ENCODE data around the gene KAT2A.
"Not testable (repeated sequence)": the region's sequence is repeated elsewhere in the genome, so short reads cannot be mapped to it uniquely, and the experiment has no call there.

The KAT2A gene

DNA sequence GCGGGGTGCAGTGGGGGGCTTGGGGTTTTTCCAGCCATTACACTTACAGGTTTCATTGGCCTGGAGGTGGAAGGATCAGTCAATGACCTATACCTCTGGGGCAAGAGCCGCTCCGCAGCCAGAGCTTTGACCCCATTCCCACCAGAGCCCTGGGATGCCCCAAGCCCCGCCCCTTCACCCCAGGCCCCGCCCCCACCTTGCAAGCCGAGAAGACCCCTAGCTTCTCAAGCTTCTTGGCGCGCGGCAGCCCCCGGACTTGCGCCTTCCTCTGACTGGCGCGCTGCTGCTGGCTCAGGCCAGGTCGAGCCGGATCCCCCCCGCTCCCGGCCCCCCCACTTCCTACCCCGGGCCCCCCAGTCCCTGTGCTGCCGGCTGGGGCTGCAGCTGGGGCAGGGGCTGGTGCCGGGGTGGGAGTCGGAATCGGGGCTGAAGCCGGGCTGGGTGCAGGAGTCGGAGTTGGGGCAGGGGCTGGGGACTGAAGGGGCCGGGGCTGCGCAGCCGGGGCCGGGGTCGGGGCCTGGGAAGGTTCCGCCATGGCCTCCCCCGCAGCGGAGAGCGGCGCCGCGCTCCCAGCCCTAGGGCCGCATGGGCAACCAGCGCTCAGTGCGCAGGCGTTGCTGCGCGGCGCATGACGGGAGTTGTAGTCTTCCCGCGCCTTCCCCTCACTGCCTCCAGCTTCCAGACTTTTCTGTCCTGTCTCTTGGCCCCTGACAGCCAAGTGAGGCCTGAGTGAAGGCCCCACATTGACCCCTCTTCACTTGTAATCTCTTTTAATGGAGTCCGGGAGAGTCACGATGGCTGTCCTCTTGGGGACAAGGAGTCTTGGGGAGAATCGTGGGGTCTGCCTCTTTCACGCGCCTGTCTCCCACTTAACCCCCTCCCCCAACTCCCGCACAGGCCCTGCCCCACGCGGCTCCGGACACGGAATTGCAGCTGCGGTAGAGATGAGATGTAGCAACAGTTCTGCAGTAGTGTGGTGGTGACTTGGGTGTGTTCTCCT, at the start of gene KAT2A:
Gene KAT2A, minus strand, starts transcription at position 598 of the 1,000 bp plus-strand sequence. Its CDS starts 63 bp downstream, at position 535.
- peak; percentile 39 for DNase-seq (ENCODE audit: low read depth, low spot score)

DNA sequence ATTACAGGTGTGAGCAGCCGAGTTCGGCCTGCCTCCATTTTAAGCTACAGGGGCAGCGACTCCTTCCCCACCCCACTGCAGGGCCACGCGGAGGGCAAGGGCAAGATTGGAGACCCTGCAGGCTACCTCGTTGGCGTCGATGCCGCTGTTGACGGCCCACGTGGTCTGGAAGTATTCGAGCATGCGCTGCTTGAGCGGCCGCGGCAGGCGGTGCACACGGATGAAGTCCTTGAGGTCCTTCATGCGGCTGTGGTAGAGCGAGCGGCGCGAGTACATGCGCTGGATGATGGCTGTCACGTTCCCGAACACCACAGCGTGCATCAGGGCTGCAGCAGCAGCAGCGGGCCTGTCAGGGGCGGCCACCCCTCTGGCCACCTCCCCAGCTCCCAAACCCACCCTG, 48.2 kb upstream of the KAT2A start:
- no peak for DNase-seq (ENCODE audit: low read depth, low spot score)

DNA sequence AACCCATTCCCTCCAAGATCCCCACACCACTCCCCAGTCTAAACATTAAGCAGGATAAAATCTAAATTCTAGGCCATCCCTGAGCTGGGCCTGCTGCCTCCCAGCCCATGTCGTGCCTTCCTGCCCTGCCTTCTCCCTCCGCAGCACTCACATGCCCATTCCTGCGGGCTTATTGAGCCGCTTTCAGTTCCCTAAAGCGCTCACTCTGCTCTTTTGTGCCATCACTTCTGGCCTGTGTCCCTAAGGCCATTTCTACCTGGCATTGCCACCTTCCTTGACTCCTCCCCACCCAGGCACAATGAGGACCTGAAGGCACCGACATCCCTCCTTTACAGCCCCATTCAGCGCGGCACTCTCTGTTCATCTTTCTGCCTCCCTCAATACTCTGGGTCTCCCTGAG, 46.6 kb upstream of the KAT2A start:
- no peak for DNase-seq (ENCODE audit: low read depth, low spot score)

DNA sequence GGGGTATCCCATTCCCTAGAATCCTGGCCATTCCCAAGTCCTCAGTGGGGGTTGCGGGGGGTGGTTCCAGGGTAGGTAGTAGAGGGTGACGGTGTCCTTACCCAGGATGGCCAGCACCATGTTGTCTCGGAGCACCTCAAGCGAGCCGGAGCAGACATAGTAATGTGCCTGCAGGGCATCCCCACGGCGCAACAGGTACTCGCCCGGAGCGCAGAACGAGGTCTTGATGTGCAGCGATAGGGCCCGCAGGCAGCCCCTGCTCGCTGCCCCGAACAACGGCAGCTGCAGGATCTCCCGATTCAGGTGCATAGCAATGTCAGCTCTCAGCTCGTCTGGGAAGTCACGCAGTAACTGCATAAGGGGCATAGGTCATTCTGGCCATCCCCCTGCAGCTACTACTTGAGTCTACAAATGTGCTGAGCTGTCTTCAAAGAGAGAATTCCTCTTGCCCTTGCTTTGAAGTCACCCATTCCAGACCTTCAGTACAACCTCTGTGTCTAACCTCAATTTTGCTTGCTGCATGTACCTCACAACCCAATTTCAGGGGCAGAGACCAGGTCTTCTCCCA, 45.1 kb upstream of the KAT2A start:
- DNase-seq (ENCODE audit: low read depth, low spot score): no peak

DNA sequence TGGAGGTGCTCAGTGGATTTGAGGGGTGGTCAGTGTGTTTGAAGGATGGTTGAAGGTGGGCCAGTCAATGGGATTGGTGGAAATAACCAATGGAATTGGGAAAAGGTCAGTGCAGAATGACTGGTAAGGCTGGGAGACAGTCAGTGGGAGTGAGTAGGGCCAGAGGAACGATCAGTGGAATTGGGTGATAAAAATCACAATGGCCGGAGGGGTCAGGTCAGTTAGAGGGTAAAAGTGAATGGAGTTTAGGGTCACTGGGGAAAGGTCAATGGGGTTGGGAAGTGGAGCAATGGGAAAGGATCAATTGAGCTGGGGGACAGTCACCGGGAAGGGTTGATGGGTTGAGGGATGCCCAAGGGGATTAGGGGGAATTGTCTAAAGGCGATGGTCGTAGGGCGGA, 44.6 kb upstream of the KAT2A start:
- DNase-seq (ENCODE audit: low read depth, low spot score): no peak

DNA sequence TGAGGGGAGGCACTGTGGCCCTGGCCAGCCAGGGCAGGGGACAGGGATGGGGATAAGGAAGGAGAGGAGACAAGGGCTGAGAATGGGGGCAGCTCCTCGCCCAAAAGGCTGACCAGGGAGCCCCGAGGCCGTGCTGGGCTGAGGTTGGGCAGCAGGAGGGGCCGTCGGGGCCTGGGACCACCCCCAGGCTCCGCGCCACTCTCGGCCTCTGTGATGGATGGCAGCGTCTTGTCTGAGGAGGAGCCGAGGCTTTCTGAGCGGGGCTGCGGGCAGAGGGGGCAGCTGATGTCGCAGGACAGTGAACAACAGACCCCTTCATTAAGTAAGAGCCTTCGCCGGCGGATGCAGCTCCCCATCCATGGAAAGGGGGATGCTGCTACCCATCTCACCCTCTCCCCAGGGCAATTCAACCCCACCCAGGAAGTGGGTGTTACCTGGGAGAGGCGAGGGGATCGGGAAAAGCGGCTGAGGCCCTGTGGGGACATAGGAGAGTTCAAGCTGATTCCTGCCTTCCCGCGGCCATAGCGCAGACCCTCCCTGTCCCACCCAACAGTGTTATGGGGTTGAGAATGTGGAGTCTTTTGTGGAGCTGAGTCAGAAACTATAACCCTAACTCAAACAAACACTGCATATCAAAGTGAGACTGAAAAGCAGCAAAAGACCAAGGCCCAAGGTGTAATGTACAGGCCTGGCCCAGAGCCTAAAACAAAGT, 42.7 kb upstream of the KAT2A start:
- DNase-seq (ENCODE audit: low read depth, low spot score): no peak

DNA sequence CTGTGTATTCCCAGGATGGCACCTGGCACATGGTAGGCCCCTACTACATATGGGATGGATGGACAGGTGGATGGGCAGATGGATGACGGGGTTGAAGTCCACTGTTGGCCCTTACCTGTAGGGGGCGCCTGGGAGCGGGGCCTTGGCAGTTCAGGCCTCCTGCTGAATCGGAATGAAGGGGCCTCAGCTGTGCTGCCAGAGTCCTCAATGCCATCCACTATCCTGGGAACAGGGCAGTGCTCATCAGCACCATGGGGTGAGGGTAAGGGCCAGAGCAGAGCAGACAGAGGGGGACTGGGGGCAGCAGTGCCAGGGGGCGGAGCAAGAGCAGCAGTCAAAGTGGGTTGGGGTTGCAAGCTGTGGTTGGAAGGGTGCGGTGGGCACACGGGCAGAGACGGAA, 41.9 kb upstream of the KAT2A start:
- DNase-seq (ENCODE audit: low read depth, low spot score): no peak

DNA sequence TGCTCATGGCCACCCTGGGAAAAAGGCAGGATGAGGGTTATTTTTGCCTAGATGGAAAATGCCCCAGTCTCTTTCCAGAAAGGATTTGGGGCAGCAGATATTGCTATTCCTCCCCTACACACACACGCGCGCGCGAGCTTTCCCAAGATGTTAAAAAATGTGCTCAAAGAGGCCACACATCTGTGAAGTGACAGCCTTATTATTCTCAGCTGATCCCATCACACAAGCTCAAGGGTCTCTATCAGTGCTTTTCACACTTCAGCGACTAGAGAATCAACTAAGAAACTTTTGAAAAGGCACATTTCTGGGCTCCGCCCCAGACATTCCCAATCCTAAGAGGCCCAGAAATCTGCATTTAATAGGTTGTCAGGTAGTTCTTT, 39.4 kb upstream of the KAT2A start:
- DNase-seq (ENCODE audit: low read depth, low spot score): no peak

DNA sequence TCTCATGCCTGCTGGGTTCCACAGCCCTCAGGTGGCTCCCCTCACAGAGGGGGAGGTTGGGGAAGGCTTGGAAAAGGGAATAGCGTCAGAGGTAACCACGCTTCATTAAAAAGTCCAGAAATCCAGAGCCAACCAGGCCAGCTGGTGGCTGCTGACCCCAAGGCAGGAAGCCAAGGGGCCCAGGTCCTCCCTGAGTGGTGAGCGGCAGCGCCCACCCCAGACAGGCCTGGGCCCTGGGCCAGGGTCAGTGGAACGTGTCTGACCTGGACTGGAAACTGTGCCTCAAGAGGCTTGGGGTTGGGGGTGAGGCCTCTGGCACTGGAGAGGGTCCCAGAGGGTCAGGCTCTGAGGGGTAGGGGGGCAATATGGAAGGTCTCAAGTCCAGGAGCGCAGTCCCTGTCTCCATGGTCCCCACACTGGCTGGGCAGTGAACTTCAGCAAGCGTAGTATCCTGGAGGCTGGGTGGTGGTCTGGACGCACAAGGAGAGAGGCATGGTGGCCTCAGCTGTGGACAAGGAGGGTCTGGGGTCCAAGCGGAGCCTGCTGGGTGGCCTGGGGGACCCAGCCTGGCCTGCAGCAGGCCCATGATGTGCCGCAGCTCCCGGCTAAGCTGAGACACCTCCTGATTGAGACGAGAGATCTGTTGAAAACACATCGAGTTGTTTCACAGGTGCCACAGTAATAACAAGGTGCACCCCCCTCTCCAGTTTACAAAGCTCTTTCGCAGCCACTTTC, 38.8 kb upstream of the KAT2A start:
- DNase-seq (ENCODE audit: low read depth, low spot score): no peak

DNA sequence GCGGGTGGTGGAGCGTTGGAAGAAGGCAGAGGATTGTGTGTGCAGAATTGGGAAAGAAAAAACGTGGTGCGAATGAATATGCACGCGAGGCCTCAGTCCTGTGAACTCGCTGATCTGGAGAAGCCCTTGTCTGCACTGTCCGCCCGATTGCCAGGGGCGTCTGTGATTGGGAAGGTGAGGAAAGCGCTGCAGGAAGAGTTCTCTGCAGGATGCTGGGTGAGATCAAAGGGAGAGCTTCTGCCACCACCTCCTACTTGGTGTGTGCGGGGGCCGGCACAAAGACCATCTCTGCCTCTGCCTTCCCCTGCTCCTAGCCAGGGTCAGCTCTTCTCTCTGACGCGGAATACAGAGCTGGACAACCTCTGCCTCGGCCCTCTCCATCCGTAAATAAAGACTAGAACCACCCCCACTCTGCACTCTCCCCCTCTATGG, 34.5 kb upstream of the KAT2A start:
- DNase-seq (ENCODE audit: low read depth, low spot score): no peak

DNA sequence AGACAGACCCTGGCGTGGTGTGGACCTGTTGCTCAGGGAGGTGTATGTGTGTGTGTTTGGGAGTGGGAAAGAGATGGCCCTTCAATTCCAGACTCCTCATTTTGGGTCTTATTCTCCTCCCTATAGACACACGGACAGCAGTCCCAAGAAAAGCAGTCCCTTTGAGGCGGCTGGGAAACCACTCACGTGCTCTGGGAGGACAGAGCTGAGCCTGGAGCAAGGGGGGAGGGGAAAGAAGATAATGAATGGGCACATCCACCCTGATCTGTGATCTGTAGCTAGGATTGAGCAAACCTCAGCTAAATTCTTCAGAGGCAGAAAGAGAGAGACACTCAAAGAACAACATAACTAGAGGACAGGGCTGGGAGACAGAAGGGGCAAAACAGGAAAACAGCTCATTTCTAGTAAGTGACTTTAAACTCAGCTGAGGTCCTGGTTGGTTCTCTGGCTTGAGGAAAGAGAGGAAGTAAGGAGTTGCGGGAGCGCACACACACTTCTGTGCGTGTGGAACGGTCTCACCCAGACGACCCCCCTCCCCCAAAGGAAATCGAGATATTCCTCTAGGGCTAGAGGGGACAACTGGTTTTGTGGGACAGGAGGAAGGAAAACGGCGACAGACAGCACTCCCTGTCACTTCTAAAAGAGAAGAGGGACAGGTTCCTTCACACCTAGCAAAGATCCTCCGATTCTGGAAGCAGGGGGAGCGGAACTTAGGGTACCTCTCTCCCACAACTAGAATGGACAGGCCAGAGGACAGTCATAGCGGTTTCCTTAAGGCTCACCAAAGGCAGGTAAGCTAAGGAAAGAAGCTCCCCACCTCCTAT, 33.0 kb upstream of the KAT2A start:
- DNase-seq (ENCODE audit: low read depth, low spot score): no peak

DNA sequence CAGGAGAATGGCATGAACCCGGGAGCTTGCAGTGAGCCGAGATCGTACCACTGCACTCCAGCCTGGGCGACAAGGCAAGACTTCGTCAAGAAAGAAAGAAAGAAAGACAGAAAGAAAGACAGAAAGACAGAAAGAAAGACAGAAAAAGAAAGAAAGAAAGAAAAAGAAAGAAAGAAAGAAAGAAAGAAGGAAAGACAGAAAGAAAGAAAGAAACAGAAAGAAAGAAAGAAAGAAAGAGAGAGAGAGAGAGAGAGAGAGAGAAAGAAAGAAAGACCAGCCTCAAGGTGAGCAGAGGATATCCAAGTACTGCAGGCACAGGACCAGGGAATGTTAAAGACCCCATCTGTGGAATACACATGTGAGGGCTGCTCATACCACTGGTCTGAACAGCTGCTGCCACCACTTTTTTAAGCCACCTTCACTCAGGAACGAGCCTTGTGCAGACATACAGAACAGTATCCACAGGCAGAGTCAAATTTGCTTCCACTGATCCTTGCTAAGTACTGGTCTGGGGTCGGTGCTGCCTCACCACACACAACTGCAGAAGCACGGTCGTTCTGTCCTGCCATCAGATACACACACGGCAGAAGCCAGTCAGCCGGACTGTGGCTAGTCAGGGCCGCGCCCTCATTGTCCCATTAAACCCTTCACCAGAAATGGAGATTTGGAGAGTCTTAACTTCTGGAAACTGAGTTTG, 25.9 kb upstream of the KAT2A start:
- DNase-seq (ENCODE audit: low read depth, low spot score): no peak

DNA sequence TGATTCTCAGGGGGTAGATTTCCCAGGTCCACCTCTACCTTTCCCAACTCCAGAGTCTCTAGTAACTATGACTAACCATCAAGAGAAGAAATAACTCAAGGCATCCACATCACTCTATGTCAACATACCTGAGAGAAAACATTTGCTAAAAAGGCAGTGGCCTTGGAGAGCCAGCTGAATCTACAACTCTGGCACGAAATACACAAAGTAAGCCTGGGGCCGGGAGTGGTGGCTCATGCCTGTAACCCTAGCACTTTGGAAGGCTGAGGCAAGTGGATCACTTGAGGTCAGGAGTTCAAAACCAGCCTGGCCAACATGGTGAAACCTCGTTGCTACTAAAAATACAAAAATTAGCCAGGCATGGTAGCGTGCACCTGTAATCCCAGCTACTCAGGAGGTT, 22.0 kb upstream of the KAT2A start:
- DNase-seq (ENCODE audit: low read depth, low spot score): not testable (repeated sequence)

DNA sequence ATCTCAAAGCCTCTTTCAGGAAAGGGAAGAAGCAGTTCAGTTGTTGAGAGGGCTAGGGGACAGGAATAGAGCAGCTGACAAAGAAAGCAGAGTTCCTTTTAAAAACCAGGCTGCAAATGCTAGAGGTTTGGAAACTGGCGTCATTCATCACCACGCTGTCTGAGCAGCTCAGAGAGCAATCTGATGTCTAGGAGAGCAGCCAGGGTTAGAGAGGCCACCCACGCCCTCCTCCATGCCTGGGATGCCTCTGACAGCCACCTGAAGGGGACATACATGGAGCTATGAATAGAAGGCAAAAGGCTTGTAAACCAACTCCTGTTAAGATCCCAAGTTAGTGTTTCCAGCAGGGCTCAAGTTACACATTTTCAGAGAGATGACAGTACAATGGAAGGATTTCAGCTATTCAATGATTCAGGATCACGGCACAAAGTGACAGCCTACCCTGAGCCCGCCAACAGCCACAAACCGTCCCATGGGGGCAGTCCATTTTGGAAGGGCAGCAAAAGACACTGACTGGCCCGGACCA, 21.3 kb upstream of the KAT2A start:
- DNase-seq (ENCODE audit: low read depth, low spot score): no peak

DNA sequence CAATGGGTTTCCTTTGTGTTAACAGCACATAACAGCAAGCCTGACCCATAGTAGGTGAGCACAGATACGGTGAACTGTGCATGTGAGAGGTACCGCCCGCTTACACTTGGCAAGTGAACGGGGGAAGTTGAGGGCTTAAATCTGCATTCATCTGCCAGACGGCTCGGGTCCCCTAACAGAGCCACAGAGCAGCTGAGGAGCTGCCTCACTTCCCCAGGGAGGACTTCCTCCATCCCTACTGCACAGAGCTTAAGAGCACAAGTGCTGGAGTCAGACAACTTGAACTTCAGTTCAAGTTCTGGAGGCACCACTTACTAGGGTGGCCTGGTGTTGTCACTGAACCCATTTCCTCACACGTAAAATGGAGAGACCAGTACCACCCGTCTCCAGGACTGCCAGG, 20.2 kb upstream of the KAT2A start:
- DNase-seq (ENCODE audit: low read depth, low spot score): no peak

DNA sequence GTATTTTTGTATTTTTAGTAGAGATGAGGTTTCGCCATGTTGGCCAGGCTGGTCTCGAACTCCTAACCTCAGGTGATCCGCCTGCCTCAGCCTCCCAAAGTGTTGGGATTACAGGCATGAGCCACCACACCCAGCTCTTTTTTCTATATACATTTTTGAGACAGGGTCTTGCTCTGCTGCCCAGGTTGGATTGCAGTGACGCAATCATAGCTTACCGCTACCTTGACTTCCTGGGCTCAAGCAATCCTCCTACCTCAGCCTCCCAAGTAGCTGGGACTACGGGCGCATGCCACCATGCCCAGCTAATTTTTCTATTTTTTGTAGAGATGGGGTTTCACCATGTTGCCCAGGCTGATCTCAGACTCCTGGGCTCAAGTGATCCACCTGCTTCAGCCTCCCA, 19.5 kb upstream of the KAT2A start:
- DNase-seq (ENCODE audit: low read depth, low spot score): not testable (repeated sequence)

DNA sequence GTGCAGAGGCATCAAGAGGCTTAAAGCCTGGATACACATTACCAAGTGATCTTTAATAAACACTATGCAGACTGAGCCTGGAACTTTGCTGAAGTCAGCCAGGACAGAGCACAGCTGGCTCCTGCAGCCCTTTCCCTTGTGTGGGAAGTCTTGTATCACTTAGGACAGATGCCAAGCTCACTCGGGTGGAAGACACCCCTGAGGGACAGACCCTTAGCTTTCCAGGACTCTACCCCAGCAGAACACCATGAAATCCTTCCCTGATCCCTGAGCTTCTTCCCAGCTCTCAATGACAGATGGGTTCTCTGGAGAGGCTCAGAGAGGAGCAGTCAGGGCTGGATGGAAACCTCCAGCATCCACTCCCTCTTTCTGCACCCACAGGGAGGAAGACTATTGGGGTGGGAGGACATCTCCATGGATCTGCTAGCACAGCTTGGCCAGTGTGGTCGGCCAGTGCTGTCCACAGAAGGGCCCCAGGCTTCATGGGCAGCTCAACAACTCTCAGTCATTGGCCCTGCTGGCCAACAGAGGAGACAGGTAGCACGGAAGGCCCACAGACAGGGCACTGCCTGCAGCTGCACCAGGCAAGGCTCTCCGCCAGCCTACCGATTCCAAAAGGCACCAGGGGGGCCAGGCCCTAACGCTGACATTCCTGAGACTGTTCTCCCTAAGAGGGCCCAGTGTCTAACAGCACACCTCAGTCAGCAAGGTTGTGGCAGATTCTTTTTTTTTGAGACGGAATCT, 17.8 kb upstream of the KAT2A start:
- no peak for DNase-seq (ENCODE audit: low read depth, low spot score)

DNA sequence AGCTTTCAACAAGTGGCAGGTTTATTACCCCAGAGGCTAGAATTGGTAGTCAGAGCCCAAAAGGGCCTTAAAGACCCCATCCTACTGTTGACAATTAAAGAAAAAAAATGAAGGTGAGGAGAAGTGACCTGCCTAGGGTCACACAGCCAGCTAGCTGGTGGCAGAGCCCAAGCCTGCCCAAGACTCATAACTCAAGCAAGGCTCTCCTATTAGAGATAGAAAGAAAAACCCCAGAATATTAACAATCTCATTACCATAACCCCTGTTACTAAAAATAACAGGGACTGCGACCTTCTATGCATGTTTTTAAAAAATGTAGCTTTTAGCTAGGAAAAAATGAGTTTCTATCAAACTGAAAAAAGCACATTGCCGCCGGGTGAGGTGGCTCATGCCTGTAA, 15.5 kb upstream of the KAT2A start:
- no peak for DNase-seq (ENCODE audit: low read depth, low spot score)

Data from smooth muscle cell of the brain vasculature (primary cell).